Activated B cell treated with CpG ODN at 0.5 μM for 24 hours (primary cell): ENCODE results near the gene CLIC5. TPM values are rescaled to one million over a fixed set of nuclear protein-coding genes. Genes with fewer than 3 reads are reported as not detected.

Experiments
- ATAC-seq: fragments of 200-7000 bp; cut with Tn5 transposase; one replicate; pipeline ENCODE4 v1.10.0; 2021; ENCODE audit warnings: low read depth, mild to moderate bottlenecking, moderate library complexity
- CTCF ChIA-PET: fragments of 350-600 bp; sonication (Branson Sonifier 250); formaldehyde crosslinking; loops from one replicate; lab custom pipeline; 2021; ENCODE audit warnings: antibody characterized with exemption; lab: Charles Lee
- POLR2A ChIA-PET: fragments of 350-600 bp; sonication (Branson Sonifier 250); formaldehyde crosslinking; loops from one replicate; lab custom pipeline; 2021; ENCODE audit warnings: antibody characterized with exemption; lab: Charles Lee
- DNase-seq: peaks from one replicate; pipeline ENCODE4 v3.0.0; 2022
- H3K27ac Mint-ChIP-seq: one replicate; pipeline ENCODE4 v1.8.0; 2020; ENCODE audit warnings: mixed read lengths
- H3K27me3 Mint-ChIP-seq: one replicate; pipeline ENCODE4 v1.8.0; 2021; ENCODE audit warnings: mixed read lengths
- H3K36me3 Mint-ChIP-seq: one replicate; pipeline ENCODE4 v1.8.0; 2021; ENCODE audit warnings: low read depth, mixed read lengths
- H3K4me1 Mint-ChIP-seq: one replicate; pipeline ENCODE4 v1.8.0; 2021; ENCODE audit warnings: mixed read lengths
- H3K4me3 Mint-ChIP-seq: one replicate; pipeline ENCODE4 v1.8.0; 2020; ENCODE audit warnings: mild to moderate bottlenecking, mixed read lengths
- H3K9me3 Mint-ChIP-seq: one replicate; pipeline ENCODE4 v1.8.0; 2020; ENCODE audit warnings: mixed read lengths
- intact Hi-C: fragments of 100-400 bp; cut with micrococcal nuclease; formaldehyde crosslinking; loops from one replicate; pipeline ENCODE4 v1.15.1; 2024
- total RNA-seq: library from RNA; stranded (reverse); gene quantifications from 2 replicates; pipeline ENCODE4 v1.2.3, GENCODE V29; 2022
- TF ChIP-seq, protein P1 (sequence below): fragments of 200-600 bp; IDR thresholded peaks from one replicate; pipeline ENCODE4 v1.8.0; 2022; ENCODE audit warnings: antibody characterized with exemption, mild to moderate bottlenecking

The CLIC5 gene
- total RNA-seq, 1 donor from 2014 or later, result 2.5 TPM

DNA sequence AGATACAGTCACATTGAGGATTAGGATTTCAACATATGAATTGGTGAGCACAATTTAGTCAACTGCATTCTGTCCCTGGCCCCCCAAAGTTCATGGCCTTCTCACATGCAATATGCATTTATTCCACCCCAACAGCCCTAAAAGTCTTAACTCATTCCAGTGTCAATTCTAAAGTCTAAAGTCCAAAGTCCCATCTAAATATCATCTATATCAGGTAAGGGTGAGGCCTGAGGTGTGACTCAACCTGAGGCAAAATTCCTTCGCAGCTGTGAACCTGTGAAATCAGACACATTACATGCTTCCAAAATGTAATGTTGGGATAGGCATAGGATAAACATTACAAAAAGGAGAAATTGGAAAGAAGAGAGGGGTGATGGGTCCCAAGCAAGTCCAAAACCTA lies 27.8 kb downstream of the CLIC5 start:
- ChIA-PET POLR2A (no interaction called here), CTCF (no interaction called here)
- H3K27ac Mint-ChIP-seq, result no peak overlapping the region

GRCh38 chr6:45986746-45987274 lies 28.9 kb downstream of the CLIC5 start:
- POLR2A ChIA-PET, result no interaction called here
- ATAC-seq (no peak), DNase-seq (no peak)
- Mint-ChIP-seq H3K27me3 (no peaks in the 10 kb centered on the region), H3K9me3 (no peaks in the 10 kb centered on the region), H3K27ac (no peak overlapping the region), H3K4me3 (no peak overlapping the region), H3K36me3 (no peaks in the 10 kb centered on the region), H3K4me1 (no peaks in the 10 kb centered on the region)
- TF ChIP-seq, protein P1, sequence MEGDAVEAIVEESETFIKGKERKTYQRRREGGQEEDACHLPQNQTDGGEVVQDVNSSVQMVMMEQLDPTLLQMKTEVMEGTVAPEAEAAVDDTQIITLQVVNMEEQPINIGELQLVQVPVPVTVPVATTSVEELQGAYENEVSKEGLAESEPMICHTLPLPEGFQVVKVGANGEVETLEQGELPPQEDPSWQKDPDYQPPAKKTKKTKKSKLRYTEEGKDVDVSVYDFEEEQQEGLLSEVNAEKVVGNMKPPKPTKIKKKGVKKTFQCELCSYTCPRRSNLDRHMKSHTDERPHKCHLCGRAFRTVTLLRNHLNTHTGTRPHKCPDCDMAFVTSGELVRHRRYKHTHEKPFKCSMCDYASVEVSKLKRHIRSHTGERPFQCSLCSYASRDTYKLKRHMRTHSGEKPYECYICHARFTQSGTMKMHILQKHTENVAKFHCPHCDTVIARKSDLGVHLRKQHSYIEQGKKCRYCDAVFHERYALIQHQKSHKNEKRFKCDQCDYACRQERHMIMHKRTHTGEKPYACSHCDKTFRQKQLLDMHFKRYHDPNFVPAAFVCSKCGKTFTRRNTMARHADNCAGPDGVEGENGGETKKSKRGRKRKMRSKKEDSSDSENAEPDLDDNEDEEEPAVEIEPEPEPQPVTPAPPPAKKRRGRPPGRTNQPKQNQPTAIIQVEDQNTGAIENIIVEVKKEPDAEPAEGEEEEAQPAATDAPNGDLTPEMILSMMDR, result no peak
- CTCF ChIA-PET, result no interaction called here
- intact Hi-C loops, result no loop called here

More for the DNA sequence above, 27.8 kb downstream of the CLIC5 start:
- ATAC-seq (no peak), DNase-seq (no peak)
- H3K36me3 Mint-ChIP-seq, result no peaks in the 10 kb centered on the region
- TF ChIP-seq, protein P1, result no peak
- no peaks in the 10 kb centered on the region for H3K9me3 Mint-ChIP-seq
- intact Hi-C loops, result no loop called here
- H3K4me3 Mint-ChIP-seq, result no peak overlapping the region
- H3K27me3 Mint-ChIP-seq, result no peaks in the 10 kb centered on the region
- no peaks in the 10 kb centered on the region for H3K4me1 Mint-ChIP-seq

- CTCF ChIA-PET, result no interaction called here
- ATAC-seq, result no peak
- no peaks in the 10 kb centered on the region for H3K36me3 Mint-ChIP-seq
- no peak overlapping the region for H3K27ac Mint-ChIP-seq
- no peaks in the 10 kb centered on the region for H3K9me3 Mint-ChIP-seq
- no peaks in the 10 kb centered on the region for H3K27me3 Mint-ChIP-seq
- POLR2A ChIA-PET, result no interaction called here
- intact Hi-C loops, result no loop called here
- TF ChIP-seq, protein P1, result no peak
- no peaks in the 10 kb centered on the region for H3K4me1 Mint-ChIP-seq
- no peak overlapping the region for H3K4me3 Mint-ChIP-seq
- DNase-seq, result no peak
Measured at GRCh38 chr6:45984788-45985425, 30.8 kb downstream of the CLIC5 start.

GRCh38 chr6:45984347-45984746 lies 31.3 kb downstream of the CLIC5 start:
- POLR2A ChIA-PET, result no interaction called here
- ATAC-seq, result no peak

GRCh38 chr6:45983062-45983461 lies 32.6 kb downstream of the CLIC5 start:
- no peak for ATAC-seq
- DNase-seq, result no peak
- Mint-ChIP-seq H3K36me3 (no peaks in the 10 kb centered on the region), H3K4me3 (no peak overlapping the region), H3K4me1 (no peaks in the 10 kb centered on the region), H3K9me3 (no peaks in the 10 kb centered on the region), H3K27me3 (peaks cover 6% of the 10 kb centered on the region), H3K27ac (no peak overlapping the region)
- ChIA-PET CTCF (no interaction called here), POLR2A (no interaction called here)
- TF ChIP-seq, protein P1, result no peak
- intact Hi-C loops, result no loop called here

More at GRCh38 chr6:45984347-45984746, 31.3 kb downstream of the CLIC5 start:
- Mint-ChIP-seq H3K4me1 (no peaks in the 10 kb centered on the region), H3K4me3 (no peak overlapping the region), H3K36me3 (no peaks in the 10 kb centered on the region), H3K27me3 (peaks cover 2% of the 10 kb centered on the region), H3K9me3 (no peaks in the 10 kb centered on the region), H3K27ac (no peak overlapping the region)
- intact Hi-C loops, result no loop called here
- DNase-seq, result no peak
- CTCF ChIA-PET, result no interaction called here
- TF ChIP-seq, protein P1, result no peak
